ENCODE results near the gene TRIM64. TPM values are rescaled to one million over a fixed set of nuclear protein-coding genes. Genes with fewer than 3 reads are reported as not detected.
"Not testable (repeated sequence)": the region's sequence is repeated elsewhere in the genome, so short reads cannot be mapped to it uniquely, and the experiment has no call there.

TRIM64 gene, protein sequence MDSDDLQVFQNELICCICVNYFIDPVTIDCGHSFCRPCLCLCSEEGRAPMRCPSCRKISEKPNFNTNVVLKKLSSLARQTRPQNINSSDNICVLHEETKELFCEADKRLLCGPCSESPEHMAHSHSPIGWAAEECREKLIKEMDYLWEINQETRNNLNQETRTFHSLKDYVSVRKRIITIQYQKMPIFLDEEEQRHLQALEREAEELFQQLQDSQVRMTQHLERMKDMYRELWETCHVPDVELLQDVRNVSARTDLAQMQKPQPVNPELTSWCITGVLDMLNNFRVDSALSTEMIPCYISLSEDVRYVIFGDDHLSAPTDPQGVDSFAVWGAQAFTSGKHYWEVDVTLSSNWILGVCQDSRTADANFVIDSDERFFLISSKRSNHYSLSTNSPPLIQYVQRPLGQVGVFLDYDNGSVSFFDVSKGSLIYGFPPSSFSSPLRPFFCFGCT
- not detected for total RNA-seq
- long read RNA-seq, donor 1, result 0 reads
- long read RNA-seq, donor 2, result 0 reads

DNA sequence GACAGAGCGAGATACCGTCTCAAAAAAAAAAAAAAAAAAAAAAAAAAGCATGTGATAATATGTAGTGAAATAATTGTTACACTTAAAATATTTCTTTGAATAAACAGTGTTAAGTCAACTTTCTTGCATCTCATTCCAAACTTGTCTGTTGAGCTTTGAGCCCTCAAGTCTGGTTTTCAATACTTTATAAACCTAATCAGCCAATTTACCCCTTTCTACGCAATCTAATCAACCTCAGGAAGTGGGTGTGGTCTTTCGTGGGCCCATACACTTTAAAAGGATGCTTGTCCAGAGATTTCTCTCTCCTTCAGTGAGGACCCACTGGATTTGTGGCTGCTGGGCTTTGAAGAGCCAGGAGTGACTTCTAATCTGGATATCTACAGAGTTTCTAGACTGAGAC is at the start of gene TRIM64:
Gene TRIM64, plus strand, starts transcription at position 301 of the 400 bp plus-strand sequence. CDS start 2,467 bp downstream, outside the sequence.
- H3K36me3 ChIP-seq (ENCODE audit: low read depth); intact Hi-C loops (cut with DNase I, micrococcal nuclease); H3K4me1 ChIP-seq (ENCODE audit: low read depth); ATAC-seq; DNase-seq; H3K4me3 ChIP-seq; H3K9me3 ChIP-seq: not testable (repeated sequence)

DNA sequence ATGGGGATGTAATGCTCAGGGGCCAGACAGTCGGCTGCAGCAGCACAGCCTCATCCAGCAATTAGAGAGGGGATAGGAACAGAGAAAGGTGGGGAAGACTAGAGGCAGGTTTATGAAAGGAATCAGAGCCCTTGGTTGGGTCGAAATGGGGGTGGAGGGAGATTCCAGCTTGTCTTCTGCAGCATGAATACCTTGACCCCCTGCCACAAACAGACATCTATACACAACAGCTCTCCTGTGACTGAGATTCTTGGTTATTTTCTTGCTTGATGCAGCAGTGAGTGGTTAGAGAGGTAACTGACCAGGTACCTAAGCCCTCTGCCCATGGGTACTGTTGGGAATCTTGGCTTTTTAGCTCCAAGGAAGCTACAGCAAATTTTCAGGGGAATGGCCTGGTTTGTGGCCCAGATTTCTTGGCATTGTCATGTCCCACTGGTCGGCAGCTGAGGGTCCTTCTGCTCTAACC is 43.6 kb upstream of the TRIM64 start, which contains the start of gene TRIM49D1:
Gene TRIM49D1, minus strand, starts transcription at position 51 of the 466 bp plus-strand sequence. CDS start 4,535 bp downstream, outside the sequence.
- H3K9me3 ChIP-seq, result no peaks in the 10 kb centered on the region
- no peaks in the 10 kb centered on the region for H3K4me1 ChIP-seq (ENCODE audit: low read depth)
- DNase-seq, result no peak
- no peak within 1 kb of the TSS for H3K4me3 ChIP-seq
- H3K36me3 ChIP-seq (ENCODE audit: low read depth), result no peaks in the 10 kb centered on the region
- intact Hi-C loops (cut with DNase I, micrococcal nuclease), result no loop called here
- TF ChIP-seq, protein P1, sequence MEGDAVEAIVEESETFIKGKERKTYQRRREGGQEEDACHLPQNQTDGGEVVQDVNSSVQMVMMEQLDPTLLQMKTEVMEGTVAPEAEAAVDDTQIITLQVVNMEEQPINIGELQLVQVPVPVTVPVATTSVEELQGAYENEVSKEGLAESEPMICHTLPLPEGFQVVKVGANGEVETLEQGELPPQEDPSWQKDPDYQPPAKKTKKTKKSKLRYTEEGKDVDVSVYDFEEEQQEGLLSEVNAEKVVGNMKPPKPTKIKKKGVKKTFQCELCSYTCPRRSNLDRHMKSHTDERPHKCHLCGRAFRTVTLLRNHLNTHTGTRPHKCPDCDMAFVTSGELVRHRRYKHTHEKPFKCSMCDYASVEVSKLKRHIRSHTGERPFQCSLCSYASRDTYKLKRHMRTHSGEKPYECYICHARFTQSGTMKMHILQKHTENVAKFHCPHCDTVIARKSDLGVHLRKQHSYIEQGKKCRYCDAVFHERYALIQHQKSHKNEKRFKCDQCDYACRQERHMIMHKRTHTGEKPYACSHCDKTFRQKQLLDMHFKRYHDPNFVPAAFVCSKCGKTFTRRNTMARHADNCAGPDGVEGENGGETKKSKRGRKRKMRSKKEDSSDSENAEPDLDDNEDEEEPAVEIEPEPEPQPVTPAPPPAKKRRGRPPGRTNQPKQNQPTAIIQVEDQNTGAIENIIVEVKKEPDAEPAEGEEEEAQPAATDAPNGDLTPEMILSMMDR (IDR thresholded peaks at IDR 0.05), result no peak
- no peak for ATAC-seq

DNA sequence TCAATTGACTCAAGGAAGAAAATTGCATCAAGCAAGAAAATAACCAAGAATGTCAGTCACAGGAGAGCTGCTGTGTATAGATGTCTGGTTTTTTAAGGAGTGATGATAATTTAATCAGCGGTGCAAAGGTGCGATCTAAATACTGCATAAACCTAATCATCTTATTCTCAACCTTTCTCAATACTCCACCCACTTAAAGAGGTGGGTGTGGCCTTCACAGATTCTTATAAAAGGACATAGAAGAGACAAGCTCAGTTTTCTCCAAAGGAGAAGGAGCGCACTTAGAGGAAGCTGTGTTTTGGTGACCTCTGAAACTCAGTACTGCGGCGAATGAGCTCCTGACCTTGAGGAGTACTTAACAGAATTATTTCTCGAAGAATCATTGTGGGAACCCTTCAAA is 42.1 kb upstream of the TRIM64 start, which contains the start of gene TRIM49D2:
Gene TRIM49D2, plus strand, starts transcription at position 301 of the 400 bp plus-strand sequence. CDS start 2,698 bp downstream, outside the sequence.
- ATAC-seq; H3K4me3 ChIP-seq; H3K4me1 ChIP-seq (ENCODE audit: low read depth); H3K36me3 ChIP-seq (ENCODE audit: low read depth); intact Hi-C loops (cut with DNase I, micrococcal nuclease); H3K9me3 ChIP-seq; DNase-seq: not testable (repeated sequence)

DNA sequence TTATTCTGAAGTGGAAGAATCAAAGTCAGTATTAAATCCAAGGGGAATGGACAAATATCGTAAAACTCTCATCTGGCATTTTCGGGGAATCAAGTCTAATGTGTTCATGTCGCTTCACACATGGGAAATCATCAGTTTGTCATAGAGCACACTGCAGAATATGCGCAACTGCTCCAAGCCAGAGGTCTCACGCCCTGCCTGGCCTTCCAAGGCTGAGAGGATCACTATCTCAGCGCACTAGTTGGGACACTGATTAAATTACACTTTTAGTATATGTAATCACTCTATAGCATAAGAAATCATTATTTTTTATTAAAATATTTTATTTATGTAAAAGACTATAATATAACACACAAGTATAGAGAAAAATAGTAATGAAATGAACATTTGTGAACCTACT is 5.0 kb upstream of the TRIM64 start:
- H3K9me3 ChIP-seq; intact Hi-C loops (cut with DNase I, micrococcal nuclease); H3K4me1 ChIP-seq (ENCODE audit: low read depth); H3K36me3 ChIP-seq (ENCODE audit: low read depth); ATAC-seq; H3K4me3 ChIP-seq: not testable (repeated sequence)
- DNase-seq, result peak in 1 of 3 donors; percentile 1

Other genes starting within 250 kb of the TRIM64 start
- not detected for gene TRIM49, start 157.5 kb upstream of the TRIM64 start, total RNA-seq
- gene TRIM64B, start 87.5 kb upstream of the TRIM64 start, total RNA-seq, result not detected
- not detected for gene TRIM49D1, start 43.8 kb upstream of the TRIM64 start, total RNA-seq
- gene TRIM49D2, start 42.0 kb upstream of the TRIM64 start, total RNA-seq, result not detected
- not detected for gene TRIM49C, start 65.1 kb downstream of the TRIM64 start, total RNA-seq
- gene UBTFL1, start 119.9 kb downstream of the TRIM64 start, total RNA-seq, result not detected
- 1 to 10 TPM in 1 of 3 donors, under 1 TPM in 2; 0.73 to 1.2 (median 0.92) TPM for gene NAALAD2, start 168.6 kb downstream of the TRIM64 start, total RNA-seq